OCI-LY1 (cell line): ENCODE results near the gene PDPR.

ENCODE experiments used
- CTCF ChIP-seq: fragments of 200-600 bp; sonication (generic), shearing (Covaris generic); IDR thresholded peaks from 2 replicates; pipeline ENCODE4 v1.5.1; 2017; ENCODE audit warnings: mild to moderate bottlenecking, antibody characterized with exemption, low read length, moderate library complexity, mixed read lengths
- EZH2 ChIP-seq: fragments of 200-600 bp; sonication (generic), shearing (Covaris generic); IDR thresholded peaks from 2 replicates; pipeline ENCODE4 v1.8.0; 2017; ENCODE audit warnings: borderline replicate concordance, mixed run types, mild to moderate bottlenecking, antibody characterized with exemption, low read length, moderate library complexity, mixed read lengths

- TF ChIP-seq CTCF (no peak), EZH2 (no peak)
Measured at GRCh38 chr16:70157105-70157476, 43.0 kb downstream of the PDPR start.
